Suprapubic skin (tissue), 4 donors: ENCODE measurements around the gene TRABD2A.

Experiments
- POLR2A ChIP-seq, 2 donors: fragments of 450-650 bp; IDR thresholded peaks; one replicate each; pipeline ENCODE4 v1.6.1; 2017; ENCODE audit warnings: antibody characterized with exemption in 2 of 2, mild to moderate bottlenecking in 2 of 2, moderate library complexity in 2 of 2
- POLR2AphosphoS5 ChIP-seq, 3 donors: sonication (generic); formaldehyde crosslinking; IDR thresholded peaks; one replicate each; pipeline ENCODE4 v1.6.1; 2017; ENCODE audit warnings: antibody characterized with exemption in 3 of 3
- TF ChIP-seq, protein P1 (sequence below), 2 donors: fragments of 200-600 bp in 1 of 2; fragments of 450-650 bp in 1 of 2; sonication (generic) in 1 of 2; IDR thresholded peaks; one replicate each; pipeline ENCODE4 v1.5.1; 2016 to 2019; ENCODE audit warnings: antibody characterized with exemption in 2 of 2, mild to moderate bottlenecking in 1 of 2, moderate library complexity in 1 of 2

- TF ChIP-seq, protein P1, sequence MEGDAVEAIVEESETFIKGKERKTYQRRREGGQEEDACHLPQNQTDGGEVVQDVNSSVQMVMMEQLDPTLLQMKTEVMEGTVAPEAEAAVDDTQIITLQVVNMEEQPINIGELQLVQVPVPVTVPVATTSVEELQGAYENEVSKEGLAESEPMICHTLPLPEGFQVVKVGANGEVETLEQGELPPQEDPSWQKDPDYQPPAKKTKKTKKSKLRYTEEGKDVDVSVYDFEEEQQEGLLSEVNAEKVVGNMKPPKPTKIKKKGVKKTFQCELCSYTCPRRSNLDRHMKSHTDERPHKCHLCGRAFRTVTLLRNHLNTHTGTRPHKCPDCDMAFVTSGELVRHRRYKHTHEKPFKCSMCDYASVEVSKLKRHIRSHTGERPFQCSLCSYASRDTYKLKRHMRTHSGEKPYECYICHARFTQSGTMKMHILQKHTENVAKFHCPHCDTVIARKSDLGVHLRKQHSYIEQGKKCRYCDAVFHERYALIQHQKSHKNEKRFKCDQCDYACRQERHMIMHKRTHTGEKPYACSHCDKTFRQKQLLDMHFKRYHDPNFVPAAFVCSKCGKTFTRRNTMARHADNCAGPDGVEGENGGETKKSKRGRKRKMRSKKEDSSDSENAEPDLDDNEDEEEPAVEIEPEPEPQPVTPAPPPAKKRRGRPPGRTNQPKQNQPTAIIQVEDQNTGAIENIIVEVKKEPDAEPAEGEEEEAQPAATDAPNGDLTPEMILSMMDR (IDR thresholded peaks at IDR 0.05), result no peak
- TF ChIP-seq POLR2A (IDR thresholded peaks at IDR 0.05) (no peak), POLR2AphosphoS5 (IDR thresholded peaks at IDR 0.05) (no peak)
These were observed 94.9 kb downstream of the TRABD2A start for GRCh38 chr2:84785950-84786349.
